ENCODE data around the gene STAT5B. TPM values are rescaled to one million over a fixed set of nuclear protein-coding genes. Genes with fewer than 3 reads are reported as not detected.

Gene STAT5B
- total and polyA plus RNA-seq, 9 of the 15 experiments (the other 6 are each of a cell fraction or from before 2014, with no cell fraction given) = 20.8 to 176 (median 92.4) TPM

- TF ChIP-seq HBP1 (CRISPR knock-in tag; IDR thresholded peaks at IDR 0.05) (peak; percentile 58; the same call in 1 of the 2 replicates), POLR3A (IDR thresholded peaks at IDR 0.05; ENCODE audit: borderline replicate concordance, extremely low read depth, insufficient read depth, insufficient read length) (no peak), TCF7L2 (IDR thresholded peaks at IDR 0.05; ENCODE audit: low read depth, low read length) (no peak), FOXK2 (conservative IDR thresholded peaks at IDR 0.05 in 1 of 2, IDR thresholded peaks at IDR 0.05 in 1 of 2; ENCODE audit: low read depth in 2 of 2) (peak in 1 of 2 experiments; percentile 50; a peak in 2 of 4 replicates), ZBTB2 (IDR thresholded peaks at IDR 0.05) (peak; percentile 80)
These were observed 93.1 kb downstream of the STAT5B start (continued) for GRCh38 chr17:42182927-42183734.

Measured in K562 (cell line).